ENCODE measurements around the gene ITPR1.
"Not testable (repeated sequence)": the region's sequence is repeated elsewhere in the genome, so short reads cannot be mapped to it uniquely, and the experiment has no call there.

ITPR1 gene

GRCh38 chr3:4574426-4574965, 81.3 kb downstream of the ITPR1 start:
- DNase-seq: no peak

GRCh38 chr3:4575381-4575780, 82.2 kb downstream of the ITPR1 start:
- DNase-seq: no peak

- no peak for DNase-seq
These were observed 84.6 kb downstream of the ITPR1 start for GRCh38 chr3:4577721-4578120.

DNA sequence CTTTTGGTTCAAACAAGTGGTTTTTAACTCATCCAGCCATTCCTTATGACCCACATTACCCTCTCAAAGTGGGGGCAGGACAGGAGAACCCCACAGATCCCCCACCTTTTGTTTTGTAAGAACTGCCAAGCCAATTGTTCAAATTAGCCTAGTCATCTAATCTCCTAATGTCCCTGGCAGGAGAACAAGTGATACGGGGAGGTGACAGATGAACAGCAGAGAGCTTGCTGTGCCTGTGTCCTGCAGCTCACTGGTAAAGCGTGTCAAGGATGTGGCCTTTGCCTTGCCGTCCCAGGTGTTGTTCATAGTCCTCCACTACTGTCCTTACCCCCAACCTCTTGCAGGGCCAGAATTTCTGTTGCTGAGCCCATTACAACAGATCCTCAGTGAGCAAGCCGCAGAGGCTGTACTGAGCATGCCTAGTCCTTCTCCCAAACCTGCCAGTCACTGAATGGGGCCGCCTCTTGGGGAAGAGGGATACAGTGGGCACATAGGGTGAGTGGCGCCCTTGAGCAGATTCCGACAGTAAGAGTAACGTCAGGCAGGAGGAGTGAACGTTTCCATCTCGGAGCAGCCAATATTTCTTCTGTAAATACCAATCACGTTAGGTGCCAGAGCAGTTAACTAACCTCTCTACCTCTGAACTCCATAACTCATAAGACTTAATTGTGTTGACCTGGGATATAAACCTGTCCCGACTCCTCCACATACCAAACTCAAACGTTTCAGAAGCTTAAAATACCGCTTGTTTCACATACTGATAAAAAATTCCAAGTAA, 87.4 kb downstream of the ITPR1 start:
- no peak for DNase-seq

DNA sequence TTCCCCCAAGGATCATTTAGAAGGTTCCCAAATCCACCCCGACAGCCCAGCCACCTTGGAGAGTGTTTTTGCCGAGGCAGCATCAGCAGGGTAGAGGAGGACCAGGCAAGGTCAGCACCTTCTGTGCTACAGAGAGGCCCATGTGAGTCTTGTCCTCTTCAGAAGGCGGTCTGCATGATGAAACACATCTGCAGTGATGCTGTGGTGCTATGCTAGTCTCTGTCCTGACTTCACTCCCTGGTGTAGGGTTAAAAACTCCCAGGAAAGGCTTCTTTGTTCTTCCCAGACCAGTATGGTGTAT, 87.9 kb downstream of the ITPR1 start:
- no peak for DNase-seq

- DNase-seq: no peak
These were observed 88.3 kb downstream of the ITPR1 start for GRCh38 chr3:4581498-4581897.

DNA sequence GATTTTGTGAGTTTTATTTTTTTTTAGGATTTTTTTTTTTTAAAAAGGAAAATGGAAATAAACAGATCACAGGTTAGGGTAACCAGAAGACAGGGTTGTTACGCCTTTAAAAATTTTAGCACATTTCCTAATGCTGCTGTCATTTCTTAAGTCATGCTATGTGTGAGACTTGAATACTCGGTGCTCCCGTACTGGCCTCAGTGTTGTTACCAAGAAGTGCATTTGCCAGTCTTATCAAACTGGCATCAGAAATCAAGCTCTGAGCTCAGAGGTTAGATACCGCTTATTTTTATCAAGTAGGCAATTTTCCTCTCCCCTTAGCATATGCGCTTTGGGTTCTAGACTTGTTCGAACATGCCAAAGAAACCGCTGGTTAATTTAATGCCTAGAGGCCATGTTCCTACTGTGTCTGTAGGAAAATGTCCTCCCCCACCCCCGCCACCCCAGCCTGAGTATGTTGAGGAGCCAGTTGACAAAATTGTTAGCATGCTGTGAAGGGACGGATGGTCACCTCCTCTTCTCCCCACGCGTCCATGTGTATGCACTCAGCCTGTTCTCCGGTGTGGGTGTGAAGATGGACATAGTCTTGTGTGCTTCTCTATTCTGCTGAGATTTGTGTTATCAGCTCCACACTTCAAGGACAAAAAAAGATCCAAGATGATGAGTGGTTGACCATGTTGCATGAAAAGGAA, 88.9 kb downstream of the ITPR1 start:
- DNase-seq: no peak

GRCh38 chr3:4582624-4583023, 89.5 kb downstream of the ITPR1 start:
- DNase-seq: no peak

DNA sequence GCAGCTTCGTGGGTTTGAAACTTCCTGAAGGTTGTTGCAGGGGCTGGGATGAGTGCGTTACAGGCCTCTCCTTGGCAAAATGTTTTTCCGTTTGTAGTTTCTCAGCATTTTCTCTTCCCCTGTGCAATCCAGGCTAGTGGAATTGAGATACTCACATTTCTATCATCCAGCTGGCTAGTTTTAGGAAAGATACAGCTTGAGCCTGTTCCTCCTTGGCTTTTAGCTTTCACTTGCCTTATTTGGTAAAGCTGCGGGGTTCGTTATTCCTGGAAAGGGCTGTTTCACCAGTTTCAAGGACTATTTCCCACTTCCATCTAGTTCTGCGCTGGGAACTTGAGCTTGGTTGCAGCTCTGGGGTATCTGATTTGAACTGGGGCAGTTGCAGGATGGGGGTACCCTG, 90.3 kb downstream of the ITPR1 start:
- DNase-seq: no peak

DNA sequence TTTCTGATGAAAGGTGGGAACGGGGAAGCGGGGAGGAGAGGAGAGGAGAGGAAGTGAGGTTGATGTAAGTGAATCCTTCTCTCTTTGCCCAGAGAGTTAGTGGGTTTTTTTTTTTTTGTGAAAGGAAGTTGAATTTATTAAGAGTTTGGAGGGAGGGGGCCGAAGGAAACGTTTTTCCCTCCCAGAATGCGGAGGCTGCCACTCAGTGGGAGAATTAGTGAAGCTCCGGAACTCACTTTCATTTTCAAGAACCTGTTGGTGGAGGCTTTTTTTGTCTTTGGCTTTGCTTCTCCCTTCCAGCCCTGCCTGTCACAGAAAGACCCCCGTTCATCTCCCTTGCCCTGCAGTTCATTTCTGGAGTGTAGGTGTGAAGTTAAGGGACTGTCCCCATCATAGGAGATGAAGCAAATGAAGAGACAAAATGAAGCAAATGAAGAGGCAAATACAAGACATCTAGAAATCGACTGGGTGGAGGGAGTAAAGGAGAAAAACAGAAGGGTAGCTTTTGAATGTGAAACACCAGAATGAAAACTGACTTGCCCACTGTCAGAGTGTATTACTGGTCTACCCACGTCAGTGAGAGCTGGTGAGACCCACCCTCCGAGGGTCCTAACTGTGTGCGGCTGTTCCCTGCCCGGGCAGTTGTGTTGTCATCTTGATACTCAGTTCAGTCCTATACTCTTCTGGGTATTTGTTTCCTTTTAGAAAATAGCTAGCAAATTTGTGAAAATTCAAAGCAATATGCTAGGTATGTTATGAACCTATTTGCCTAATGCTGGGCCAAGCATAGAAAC, 91.5 kb downstream of the ITPR1 start:
- DNase-seq: no peak

DNA sequence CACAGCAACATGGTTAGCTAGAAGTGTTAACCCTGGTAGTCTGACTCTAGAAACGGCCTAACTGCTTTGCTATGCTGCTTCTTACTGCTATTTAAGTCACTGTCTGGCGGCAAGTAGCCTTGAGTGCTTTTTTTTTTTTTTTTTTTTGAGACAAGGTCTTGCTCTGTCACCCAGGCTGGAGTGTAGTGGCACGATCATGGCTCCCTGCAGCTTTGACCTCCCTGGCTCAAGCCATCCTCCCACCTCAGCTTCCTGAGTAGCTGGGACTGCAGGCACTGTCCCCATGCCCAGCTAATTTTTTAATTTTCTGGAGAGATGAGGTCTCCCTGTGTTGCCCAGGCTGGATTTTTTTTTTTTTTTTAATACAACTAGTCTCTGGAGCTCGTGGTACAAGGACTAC, 93.2 kb downstream of the ITPR1 start:
- DNase-seq: no peak

DNA sequence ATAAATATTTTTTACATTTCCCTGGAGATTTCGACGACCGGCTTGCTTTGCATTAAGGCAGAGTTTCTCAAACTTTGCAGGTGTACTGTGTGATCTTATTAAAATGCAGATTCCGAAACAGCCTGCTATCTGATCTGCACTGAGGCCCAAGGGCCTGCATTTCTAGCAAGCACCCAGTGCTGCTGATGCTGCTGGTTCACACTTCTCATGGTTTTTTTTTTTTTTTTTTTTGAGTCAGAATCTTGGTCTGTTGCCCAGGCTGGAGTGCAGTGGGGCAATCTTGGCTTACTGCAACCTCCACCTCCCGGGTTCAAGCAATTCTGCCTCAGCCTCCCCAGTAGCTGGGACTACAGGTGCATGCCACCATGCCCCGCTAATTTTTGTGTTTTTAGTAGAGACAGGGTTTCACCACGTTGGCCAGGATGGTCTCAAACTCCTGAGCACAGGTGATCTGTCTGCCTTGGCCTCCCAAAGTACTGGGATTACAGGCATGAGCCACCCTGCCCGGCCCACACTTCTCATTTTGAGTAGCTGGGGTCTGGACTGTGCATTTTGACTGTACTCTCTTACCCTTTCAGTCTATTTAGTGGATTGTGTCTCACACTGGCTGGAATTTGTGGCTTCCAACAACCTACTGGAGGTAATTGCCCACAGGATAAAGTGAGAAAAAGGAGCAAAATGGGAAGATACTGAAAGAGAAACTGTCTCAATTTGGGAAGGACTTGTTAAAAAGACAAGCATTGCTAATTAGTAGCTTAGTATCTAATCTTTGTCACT, 94.1 kb downstream of the ITPR1 start:
- DNase-seq: no peak

DNA sequence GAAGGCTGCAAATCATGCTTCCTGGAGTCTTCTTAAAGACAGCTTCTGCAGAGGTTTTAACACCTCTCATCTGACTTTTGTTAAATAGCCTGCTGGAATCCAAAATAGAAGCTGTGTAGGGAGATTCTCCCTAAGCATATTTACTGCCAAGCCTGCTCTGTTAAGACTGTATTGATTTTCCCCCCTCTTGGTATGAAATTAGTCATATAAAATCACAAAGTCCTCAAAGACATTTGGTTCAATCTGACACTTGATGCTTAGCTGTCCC, 94.6 kb downstream of the ITPR1 start:
- DNase-seq: no peak

GRCh38 chr3:4588466-4588865, 95.3 kb downstream of the ITPR1 start:
- DNase-seq: no peak

- no peak for DNase-seq
These were observed 96.4 kb downstream of the ITPR1 start for GRCh38 chr3:4589475-4590097.

DNA sequence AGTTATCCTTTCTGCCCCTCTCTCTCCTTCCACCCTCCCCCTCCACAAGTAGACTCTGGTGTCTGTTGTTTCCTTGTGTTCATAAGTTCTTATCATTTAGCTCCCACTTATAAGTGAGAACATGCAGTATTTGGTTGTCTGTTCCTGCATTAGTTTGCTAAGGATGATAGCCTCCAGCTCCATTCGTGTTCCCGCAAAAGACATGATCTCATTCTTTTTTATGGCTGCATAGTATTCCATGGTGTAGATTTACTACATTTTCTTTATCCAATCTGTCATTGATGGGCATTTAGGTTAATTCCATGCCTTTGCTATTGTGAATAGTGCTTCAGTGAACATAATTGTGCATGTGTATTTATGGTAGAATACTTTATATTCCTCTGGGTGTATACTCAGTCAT, 97.7 kb downstream of the ITPR1 start:
- DNase-seq: not testable (repeated sequence)

DNA sequence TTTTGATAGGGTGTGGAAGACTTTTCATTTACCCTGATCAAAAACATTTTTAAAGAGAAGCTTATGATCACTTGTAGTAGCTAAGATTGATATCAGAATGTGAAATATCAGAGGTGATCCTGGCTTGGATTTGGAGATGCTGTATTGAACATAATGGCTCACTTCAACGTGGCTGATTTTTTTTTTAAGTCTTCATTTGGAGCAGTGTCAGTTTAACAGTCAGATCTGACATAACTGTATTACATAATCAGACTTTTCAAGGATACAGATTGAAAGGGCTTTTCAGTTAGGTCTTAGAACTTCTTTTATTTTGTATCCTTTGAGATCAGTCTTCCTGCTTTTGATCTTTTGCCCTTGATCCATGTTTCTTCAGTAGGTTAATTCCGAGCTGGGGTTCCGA, 98.5 kb downstream of the ITPR1 start:
- no peak for DNase-seq

GRCh38 chr3:4593014-4593413, 99.9 kb downstream of the ITPR1 start:
- no peak for DNase-seq

- no peak for DNase-seq
These were observed 102.6 kb downstream of the ITPR1 start for GRCh38 chr3:4595710-4596113.

GRCh38 chr3:4596612-4597011, 103.5 kb downstream of the ITPR1 start:
- DNase-seq: no peak

DNA sequence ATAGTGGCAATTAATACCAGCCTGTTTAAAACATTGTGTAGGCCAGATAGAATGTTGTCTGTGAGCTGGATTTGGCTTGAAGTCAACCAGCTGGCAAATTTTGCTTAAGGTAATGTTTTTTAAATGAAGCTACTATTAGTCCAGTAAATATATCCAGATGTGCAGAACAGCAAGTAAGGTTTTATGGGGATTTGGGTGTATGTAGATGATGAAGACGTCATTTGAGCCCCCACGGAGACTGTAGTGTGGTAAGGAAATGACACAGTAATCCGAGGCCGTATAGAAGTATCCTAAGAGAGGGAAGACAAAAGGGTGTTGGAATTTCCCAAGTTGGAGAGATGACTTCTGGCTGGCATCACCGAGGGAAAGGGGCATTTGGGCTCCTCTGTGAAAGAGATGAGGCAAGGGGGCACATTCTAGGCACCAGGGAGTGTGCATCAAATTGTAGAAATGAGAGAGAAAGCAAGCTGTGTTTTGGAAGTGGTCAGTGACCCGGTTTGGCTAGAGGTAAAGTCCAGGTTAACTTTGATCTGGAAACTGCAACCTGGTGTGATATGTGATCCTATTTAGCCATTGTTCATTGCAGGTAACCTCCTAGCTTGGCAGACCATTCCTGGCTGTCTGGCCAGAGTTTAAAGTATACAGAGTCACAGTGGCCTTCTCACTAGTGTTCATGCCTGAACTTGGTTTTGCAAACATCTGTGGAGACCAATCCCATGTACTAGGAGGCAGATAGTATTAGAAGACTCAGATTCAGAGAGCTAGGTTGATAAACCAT, 104.2 kb downstream of the ITPR1 start:
- no peak for DNase-seq

DNA sequence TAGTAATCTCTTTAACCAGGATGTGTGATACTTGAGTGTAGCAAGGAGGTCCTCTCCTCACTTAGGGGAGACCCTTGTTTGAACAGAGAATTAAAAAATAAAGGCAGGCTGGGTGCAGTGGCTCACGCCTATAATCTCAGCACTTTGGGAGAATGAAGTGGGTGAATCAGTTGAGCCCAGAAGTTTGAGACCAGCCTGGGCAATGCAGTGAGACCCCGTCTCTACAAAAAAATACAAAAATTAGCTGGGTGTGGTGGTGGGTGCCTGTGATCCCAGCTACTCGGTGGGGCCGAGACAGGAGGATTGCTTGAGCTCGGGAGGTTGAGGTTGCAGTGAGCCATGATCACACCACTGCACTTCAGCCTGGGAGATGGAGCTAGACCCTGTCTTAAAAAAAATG, 105.1 kb downstream of the ITPR1 start:
- DNase-seq: not testable (repeated sequence)

All from activated effector memory CD4-positive, alpha-beta T cell treated with anti-CD3 and anti-CD28 coated beads, Interleukin-2, amount 50 U/mL, for 16 hours (primary cell).